MM.1S (cell line): Measurements from ENCODE around the gene ERCC6L2.

ENCODE experiments used
- DNase-seq: peaks from one replicate; pipeline ENCODE4 v3.0.0-alpha.2; 2015
- H2AFZ ChIP-seq: fragments of 300-600 bp; sonication (generic); 2 replicates; pipeline ENCODE4 v1.6.0; 2016; ENCODE audit warnings: antibody characterized with exemption, low read length
- H3F3A ChIP-seq: fragments of 300-600 bp; sonication (generic); 2 replicates; pipeline ENCODE4 v1.6.1; 2016; ENCODE audit warnings: mild to moderate bottlenecking, antibody characterized with exemption, low read length, moderate library complexity, mixed read lengths; ENCODE audit not compliant: insufficient read depth
- H3K27ac ChIP-seq: fragments of 300-600 bp; sonication (generic); 2 replicates; pipeline ENCODE4 v1.5.1; 2016; ENCODE audit warnings: mild to moderate bottlenecking, low read length
- H3K27me3 ChIP-seq: fragments of 300-600 bp; sonication (generic); replicated peaks from 2 replicates; pipeline ENCODE4 v1.6.0; 2016; ENCODE audit warnings: low read length; ENCODE audit not compliant: insufficient read depth
- H3K36me3 ChIP-seq: fragments of 300-600 bp; sonication (generic); replicated peaks from 2 replicates; pipeline ENCODE4 v1.6.1; 2016; ENCODE audit warnings: mild to moderate bottlenecking, low read length, mixed read lengths; ENCODE audit not compliant: insufficient read depth
- H3K4me1 ChIP-seq: fragments of 300-600 bp; sonication (generic); 2 replicates; pipeline ENCODE4 v1.6.1; 2016; ENCODE audit warnings: low read length, mixed read lengths
- H3K4me2 ChIP-seq: fragments of 300-600 bp; sonication (generic); 2 replicates; pipeline ENCODE4 v1.6.0; 2016; ENCODE audit warnings: low read depth, low read length
- H3K4me3 ChIP-seq: fragments of 300-600 bp; sonication (generic); 2 replicates; pipeline ENCODE4 v1.5.1; 2016; ENCODE audit warnings: low read length, mixed read lengths
- H3K79me2 ChIP-seq: fragments of 300-600 bp; sonication (generic); 2 replicates; pipeline ENCODE4 v1.6.1; 2016; ENCODE audit warnings: mixed run types, low read length, mixed read lengths
- H3K9ac ChIP-seq: fragments of 300-600 bp; sonication (generic); 2 replicates; pipeline ENCODE4 v1.6.1; 2016; ENCODE audit warnings: low read length, mixed read lengths
- H3K9me2 ChIP-seq: fragments of 300-600 bp; sonication (generic); replicated peaks from 2 replicates; pipeline ENCODE4 v1.6.1; 2016; ENCODE audit warnings: mild to moderate bottlenecking, low read length, mixed read lengths; ENCODE audit not compliant: insufficient read depth
- H3K9me3 ChIP-seq: fragments of 300-600 bp; sonication (generic); replicated peaks from 2 replicates; pipeline ENCODE4 v1.6.1; 2016; ENCODE audit warnings: mild to moderate bottlenecking, low read length, mixed read lengths; ENCODE audit not compliant: insufficient read depth
- H4K20me1 ChIP-seq: fragments of 300-600 bp; sonication (generic); 2 replicates; pipeline ENCODE4 v1.6.1; 2016; ENCODE audit warnings: mild to moderate bottlenecking, low read length, moderate library complexity, mixed read lengths; ENCODE audit not compliant: insufficient read depth
- EZH2 ChIP-seq: fragments of 300-600 bp; sonication (generic); optimal IDR thresholded peaks from 2 replicates; pipeline ENCODE3; 2017; ENCODE audit warnings: low read depth, mild to moderate bottlenecking, antibody characterized with exemption, low read length, mixed read lengths
- EZH2phosphoT487 ChIP-seq: fragments of 300-600 bp; sonication (generic); IDR thresholded peaks from 2 replicates; pipeline ENCODE4 v1.6.1; 2018; ENCODE audit warnings: antibody characterized with exemption, low read length
- TF ChIP-seq, protein P1 (sequence below): fragments of 300-600 bp; sonication (generic); IDR thresholded peaks from 2 replicates; pipeline ENCODE4 v1.5.1; 2016; ENCODE audit warnings: antibody characterized with exemption, low read length, mixed read lengths

Gene ERCC6L2

DNA sequence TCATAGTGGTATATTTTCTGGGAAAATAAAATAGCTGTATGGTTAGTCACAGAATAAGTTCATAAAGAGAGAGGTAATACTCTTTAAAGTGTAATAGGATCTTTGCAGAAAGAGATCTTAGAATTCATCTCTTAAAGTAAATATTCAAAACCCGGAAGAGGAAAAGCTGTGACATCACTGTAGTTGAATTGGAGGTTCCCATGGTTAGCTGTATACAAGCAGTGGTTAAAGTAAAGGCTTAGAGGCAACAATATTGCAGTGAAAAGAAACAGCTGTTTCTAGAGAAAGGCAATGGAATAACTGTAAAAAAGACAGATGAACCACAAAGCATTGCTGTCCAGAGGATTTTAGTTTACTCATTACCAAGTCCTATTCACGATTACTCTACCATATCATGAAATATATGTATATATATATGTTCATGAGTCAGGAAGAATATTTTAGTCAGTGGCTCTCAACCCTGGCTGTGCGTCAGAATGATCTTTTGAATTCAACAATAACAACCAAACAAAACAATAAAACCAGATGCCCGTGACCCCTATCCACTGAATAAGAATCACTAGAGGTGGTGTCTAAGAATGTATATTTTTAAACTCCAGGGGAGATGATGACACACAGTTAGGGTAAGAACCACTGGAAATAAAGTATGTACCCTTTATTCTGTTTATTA lies 4.7 kb downstream of the ERCC6L2 start:
- no peak overlapping the region for H3K4me2 ChIP-seq
- no peak for TF ChIP-seq EZH2
- TF ChIP-seq, protein P1, sequence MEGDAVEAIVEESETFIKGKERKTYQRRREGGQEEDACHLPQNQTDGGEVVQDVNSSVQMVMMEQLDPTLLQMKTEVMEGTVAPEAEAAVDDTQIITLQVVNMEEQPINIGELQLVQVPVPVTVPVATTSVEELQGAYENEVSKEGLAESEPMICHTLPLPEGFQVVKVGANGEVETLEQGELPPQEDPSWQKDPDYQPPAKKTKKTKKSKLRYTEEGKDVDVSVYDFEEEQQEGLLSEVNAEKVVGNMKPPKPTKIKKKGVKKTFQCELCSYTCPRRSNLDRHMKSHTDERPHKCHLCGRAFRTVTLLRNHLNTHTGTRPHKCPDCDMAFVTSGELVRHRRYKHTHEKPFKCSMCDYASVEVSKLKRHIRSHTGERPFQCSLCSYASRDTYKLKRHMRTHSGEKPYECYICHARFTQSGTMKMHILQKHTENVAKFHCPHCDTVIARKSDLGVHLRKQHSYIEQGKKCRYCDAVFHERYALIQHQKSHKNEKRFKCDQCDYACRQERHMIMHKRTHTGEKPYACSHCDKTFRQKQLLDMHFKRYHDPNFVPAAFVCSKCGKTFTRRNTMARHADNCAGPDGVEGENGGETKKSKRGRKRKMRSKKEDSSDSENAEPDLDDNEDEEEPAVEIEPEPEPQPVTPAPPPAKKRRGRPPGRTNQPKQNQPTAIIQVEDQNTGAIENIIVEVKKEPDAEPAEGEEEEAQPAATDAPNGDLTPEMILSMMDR: no peak
- no peak for TF ChIP-seq EZH2phosphoT487
- no peaks in the 10 kb centered on the region for H3K9me3 ChIP-seq
- H3K4me1 ChIP-seq: no peaks in the 10 kb centered on the region
- no peak overlapping the region for H2AFZ ChIP-seq
- H3K27ac ChIP-seq: no peak overlapping the region
- DNase-seq: no peak
- H4K20me1 ChIP-seq: no peaks in the 10 kb centered on the region
- no peaks in the 10 kb centered on the region for H3K27me3 ChIP-seq
- H3K9me2 ChIP-seq: no peaks in the 10 kb centered on the region
- no peaks in the 10 kb centered on the region for H3K36me3 ChIP-seq
- no peak overlapping the region for H3K9ac ChIP-seq
- peaks cover 8% of the 10 kb centered on the region; the same call in 1 of the 2 replicates for H3F3A ChIP-seq
- H3K4me3 ChIP-seq: no peak overlapping the region
- H3K79me2 ChIP-seq: peaks cover 7% of the 10 kb centered on the region

DNA sequence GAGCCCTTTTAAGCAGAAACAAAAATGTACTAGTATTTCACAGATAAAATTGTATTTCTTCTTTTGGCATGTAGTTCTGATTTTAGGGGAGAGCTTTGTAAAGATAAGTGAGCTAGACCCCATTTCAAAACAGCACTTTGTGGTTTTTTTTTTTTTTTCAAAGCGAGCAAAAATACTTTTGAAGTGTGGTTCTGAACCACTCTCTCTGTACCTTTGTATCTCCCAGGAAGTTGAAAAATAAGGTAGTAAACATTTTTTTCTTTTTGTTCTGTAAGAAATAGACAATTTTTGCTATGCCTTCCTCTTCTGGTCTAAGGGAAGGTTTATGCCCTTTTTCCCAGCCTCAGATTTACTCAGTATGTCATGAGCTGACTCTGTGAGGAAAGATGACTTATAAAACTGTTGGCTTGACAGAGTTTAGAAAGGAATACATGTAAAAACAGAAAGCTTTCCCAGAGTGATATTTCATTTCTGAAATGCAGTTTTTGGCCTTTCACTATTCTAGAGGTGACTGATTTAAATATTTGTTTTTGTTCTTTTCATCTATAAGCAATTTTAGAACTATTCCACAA lies 12.5 kb downstream of the ERCC6L2 start:
- Histone ChIP-seq H3F3A (no peaks in the 10 kb centered on the region), H3K9ac (no peak overlapping the region), H3K9me3 (no peaks in the 10 kb centered on the region), H3K4me1 (no peaks in the 10 kb centered on the region), H3K27me3 (no peaks in the 10 kb centered on the region), H3K27ac (no peak overlapping the region), H3K4me3 (no peak overlapping the region), H2AFZ (no peak overlapping the region), H4K20me1 (no peaks in the 10 kb centered on the region), H3K9me2 (no peaks in the 10 kb centered on the region), H3K36me3 (no peaks in the 10 kb centered on the region), H3K79me2 (no peaks in the 10 kb centered on the region), H3K4me2 (no peak overlapping the region)
- DNase-seq: no peak
- TF ChIP-seq EZH2: no peak
- TF ChIP-seq EZH2phosphoT487: no peak
- TF ChIP-seq, protein P1: no peak

DNA sequence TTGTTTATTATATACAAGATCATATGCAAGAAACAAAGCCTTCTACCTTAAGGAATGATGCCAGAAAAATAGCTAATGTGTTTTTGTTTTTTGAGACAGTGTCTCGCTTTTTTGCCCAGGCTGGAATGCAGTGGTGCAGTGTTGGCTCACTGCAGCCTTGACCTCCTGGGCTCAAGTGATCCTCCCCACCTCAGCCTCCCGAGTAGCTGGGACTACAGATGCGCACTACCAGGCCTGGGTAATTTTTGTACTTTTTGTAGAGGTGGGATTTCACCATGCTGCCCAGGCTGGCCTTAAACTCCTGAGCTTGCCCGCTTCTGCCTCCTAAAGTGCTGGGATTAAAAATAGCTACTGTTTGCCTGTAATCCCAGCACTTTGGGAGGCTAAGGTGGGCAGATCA lies 15.1 kb downstream of the ERCC6L2 start:
- Histone ChIP-seq H2AFZ (no peak overlapping the region), H3K9ac (no peak overlapping the region), H4K20me1 (no peaks in the 10 kb centered on the region), H3K27me3 (no peaks in the 10 kb centered on the region), H3K4me1 (no peaks in the 10 kb centered on the region), H3K9me2 (no peaks in the 10 kb centered on the region), H3K9me3 (no peaks in the 10 kb centered on the region), H3F3A (no peaks in the 10 kb centered on the region), H3K4me3 (no peak overlapping the region), H3K27ac (no peak overlapping the region), H3K79me2 (no peaks in the 10 kb centered on the region), H3K36me3 (no peaks in the 10 kb centered on the region), H3K4me2 (no peak overlapping the region)
- no peak for TF ChIP-seq EZH2
- TF ChIP-seq, protein P1: no peak
- no peak for TF ChIP-seq EZH2phosphoT487
- DNase-seq: no peak
